Right atrium auricular region (tissue), 2 donors: ENCODE measurements around the gene ABHD10. TPM values are rescaled to one million over a fixed set of nuclear protein-coding genes. Genes with fewer than 3 reads are reported as not detected.

Experiments used
- DNase-seq: peaks from one replicate; pipeline ENCODE4 v3.0.0-alpha.2; 2019; ENCODE audit warnings: low spot score
- H3K27ac ChIP-seq, 2 donors: fragments of 200-600 bp; sonication (generic); 1 replicate in 1 of 2; 2 replicates in 1 of 2; pipeline ENCODE4 v1.5.1; 2016 to 2019
- H3K27me3 ChIP-seq, 2 donors: fragments of 200-600 bp; sonication (generic); one replicate each; pipeline versions ENCODE4 v1.5.1 to v1.6.0; 2017 to 2019
- H3K36me3 ChIP-seq: fragments of 200-600 bp; sonication (generic); one replicate; pipeline ENCODE4 v1.5.1; 2016
- H3K4me1 ChIP-seq, 2 donors: fragments of 200-600 bp; sonication (generic); one replicate each; pipeline versions ENCODE4 v1.5.1 to v1.6.0; 2017 to 2019
- H3K4me3 ChIP-seq, 2 donors: fragments of 200-600 bp; sonication (generic); 1 replicate in 1 of 2; 2 replicates in 1 of 2; pipeline ENCODE4 v1.5.1; 2017 to 2019; ENCODE audit warnings: mild to moderate bottlenecking in 1 of 2, moderate library complexity in 1 of 2
- H3K9me3 ChIP-seq, 2 donors: fragments of 200-600 bp; sonication (generic); one replicate each; pipeline ENCODE4 v1.5.1; 2019
- total RNA-seq, 2 donors: library from RNA; depleted of rRNA; stranded (reverse); fragments of >200 nt; gene quantifications; one replicate each; pipeline ENCODE4 v1.1.0, GENCODE V29; 2016
- TF ChIP-seq, protein P1 (sequence below), 2 donors: fragments of 200-600 bp; sonication (generic); IDR thresholded peaks; one replicate each; pipeline ENCODE4 v1.5.1; 2019; ENCODE audit warnings: antibody characterized with exemption in 2 of 2

ABHD10 gene
- total RNA-seq, 2 donors from 2014 or later, result 15.3 to 20.8 TPM

DNA sequence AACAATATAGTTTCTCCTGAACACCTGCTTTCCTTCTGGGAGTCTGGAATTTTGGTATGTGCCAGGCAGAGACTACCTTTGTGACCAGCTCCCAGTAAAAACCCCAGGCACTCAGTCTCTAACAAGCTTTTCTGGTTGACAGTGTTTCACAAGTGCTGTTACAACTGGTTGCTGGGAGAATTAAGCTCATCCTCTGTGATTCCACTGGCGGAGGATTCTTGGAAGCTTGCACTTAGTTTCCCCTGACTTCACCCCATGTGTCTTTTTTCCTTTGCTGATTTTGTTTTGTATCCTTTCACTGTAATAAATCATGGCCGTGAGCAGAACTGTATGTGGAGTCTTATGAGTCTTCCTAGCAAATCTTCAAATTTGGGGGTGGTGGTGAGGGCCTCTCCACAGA is 14.2 kb downstream of the ABHD10 start:
- Histone ChIP-seq H3K9me3 (no peaks in the 10 kb centered on the region), H3K27ac (no peak overlapping the region), H3K27me3 (no peaks in the 10 kb centered on the region), H3K36me3 (peaks cover 7% of the 10 kb centered on the region), H3K4me1 (no peaks in the 10 kb centered on the region), H3K4me3 (no peak overlapping the region)
- no peak for DNase-seq
- TF ChIP-seq, protein P1, sequence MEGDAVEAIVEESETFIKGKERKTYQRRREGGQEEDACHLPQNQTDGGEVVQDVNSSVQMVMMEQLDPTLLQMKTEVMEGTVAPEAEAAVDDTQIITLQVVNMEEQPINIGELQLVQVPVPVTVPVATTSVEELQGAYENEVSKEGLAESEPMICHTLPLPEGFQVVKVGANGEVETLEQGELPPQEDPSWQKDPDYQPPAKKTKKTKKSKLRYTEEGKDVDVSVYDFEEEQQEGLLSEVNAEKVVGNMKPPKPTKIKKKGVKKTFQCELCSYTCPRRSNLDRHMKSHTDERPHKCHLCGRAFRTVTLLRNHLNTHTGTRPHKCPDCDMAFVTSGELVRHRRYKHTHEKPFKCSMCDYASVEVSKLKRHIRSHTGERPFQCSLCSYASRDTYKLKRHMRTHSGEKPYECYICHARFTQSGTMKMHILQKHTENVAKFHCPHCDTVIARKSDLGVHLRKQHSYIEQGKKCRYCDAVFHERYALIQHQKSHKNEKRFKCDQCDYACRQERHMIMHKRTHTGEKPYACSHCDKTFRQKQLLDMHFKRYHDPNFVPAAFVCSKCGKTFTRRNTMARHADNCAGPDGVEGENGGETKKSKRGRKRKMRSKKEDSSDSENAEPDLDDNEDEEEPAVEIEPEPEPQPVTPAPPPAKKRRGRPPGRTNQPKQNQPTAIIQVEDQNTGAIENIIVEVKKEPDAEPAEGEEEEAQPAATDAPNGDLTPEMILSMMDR (IDR thresholded peaks at IDR 0.05), result no peak

DNA sequence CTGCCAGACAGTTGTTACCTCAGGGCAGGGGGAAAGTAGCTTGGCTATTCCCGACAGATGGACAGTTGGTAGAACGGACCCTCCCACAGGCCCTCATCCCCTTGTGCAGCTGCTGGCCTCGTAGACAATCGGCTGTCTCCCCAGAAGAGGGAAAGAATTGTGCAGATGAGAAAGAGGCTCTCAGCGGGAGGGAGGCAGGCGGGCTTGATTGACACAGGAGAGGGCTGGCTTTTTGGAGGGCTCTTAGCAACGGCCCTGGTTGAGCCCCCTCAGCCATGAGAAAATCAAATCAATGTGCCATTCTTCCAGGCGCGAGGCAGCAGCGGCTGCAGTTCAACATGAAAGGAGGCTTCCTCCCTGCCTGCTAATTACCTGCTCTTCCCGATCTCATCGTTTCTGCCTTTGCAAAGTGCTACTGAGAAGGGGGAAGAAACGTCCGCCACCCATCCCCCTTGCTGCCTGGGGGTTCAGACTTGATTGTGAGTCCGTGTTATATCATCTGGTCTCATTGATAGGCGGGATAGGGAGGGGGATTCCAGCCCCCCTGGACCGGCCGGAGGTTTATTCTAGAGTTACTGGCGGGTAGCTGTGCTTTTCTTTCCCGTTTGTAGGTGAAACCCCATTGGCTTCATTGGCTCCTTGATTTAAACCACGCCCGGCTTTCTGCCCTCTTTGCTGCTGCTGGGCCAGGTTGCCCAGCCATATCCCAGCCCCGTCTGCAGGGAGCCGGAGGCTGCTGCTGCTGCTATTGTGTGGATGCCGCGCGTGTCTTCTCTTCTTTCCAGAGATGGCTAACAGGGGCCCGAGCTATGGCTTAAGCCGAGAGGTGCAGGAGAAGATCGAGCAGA is 20.0 kb downstream of the ABHD10 start, which contains the start of gene TAGLN3:
TAGLN3 (plus strand) TSS at position 287 of the 848 bp plus-strand sequence; CDS start at position 788, 501 bp downstream.
- peaks cover 0 to 13% of the 10 kb centered on the region in 2 donors for H3K4me1 ChIP-seq
- no peaks in the 10 kb centered on the region for H3K9me3 ChIP-seq
- no peak within 1 kb of the TSS for H3K27ac ChIP-seq
- no peaks in the 10 kb centered on the region for H3K27me3 ChIP-seq
- TF ChIP-seq, protein P1 (IDR thresholded peaks at IDR 0.05), result no peak
- H3K36me3 ChIP-seq, result no peaks in the 10 kb centered on the region
- DNase-seq, result no peak
- H3K4me3 ChIP-seq, result peak within 1 kb of the TSS; percentile 18 to 44

DNA sequence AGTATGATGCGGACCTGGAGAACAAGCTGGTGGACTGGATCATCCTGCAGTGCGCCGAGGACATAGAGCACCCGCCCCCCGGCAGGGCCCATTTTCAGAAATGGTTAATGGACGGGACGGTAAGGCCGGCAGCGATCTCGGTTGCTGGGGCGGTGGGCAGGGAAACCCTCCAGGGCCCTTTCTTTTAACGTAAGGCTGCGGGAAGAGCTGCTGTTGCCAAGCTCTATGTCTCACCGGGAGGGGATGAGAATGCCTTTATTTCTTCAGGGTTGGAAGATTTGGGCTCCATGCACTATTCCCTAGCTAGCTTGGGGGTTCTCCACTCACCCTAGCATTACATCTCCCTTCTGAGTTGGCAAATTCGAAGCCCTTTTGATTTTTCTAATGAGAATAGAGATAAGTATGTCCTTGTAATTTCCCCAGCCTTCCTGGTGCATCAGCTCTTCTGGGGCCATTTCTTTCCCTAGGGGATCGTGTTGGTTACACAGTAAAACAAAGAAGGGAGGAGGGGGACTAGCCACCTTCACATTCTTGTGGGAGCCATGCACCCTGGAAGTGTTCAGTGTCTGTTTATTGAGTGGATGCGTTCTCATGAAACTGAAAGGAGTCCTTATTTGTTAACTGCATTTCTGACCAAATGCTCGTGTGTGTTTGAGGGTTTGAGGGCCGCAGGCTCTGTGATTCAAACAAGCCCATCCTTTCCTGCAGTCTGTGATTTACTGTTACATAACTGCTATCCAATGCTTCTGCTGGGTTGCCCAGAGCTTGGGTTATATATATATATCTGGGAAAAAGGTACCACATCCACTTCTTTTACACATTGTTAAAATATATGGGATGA is 20.9 kb downstream of the ABHD10 start:
- H3K9me3 ChIP-seq, result no peaks in the 10 kb centered on the region
- no peak for DNase-seq
- H3K4me3 ChIP-seq, result peak overlapping the region; percentile 18 to 44
- H3K27me3 ChIP-seq, result no peaks in the 10 kb centered on the region
- TF ChIP-seq, protein P1 (IDR thresholded peaks at IDR 0.05), result no peak
- peaks cover 0 to 13% of the 10 kb centered on the region in 2 donors for H3K4me1 ChIP-seq
- no peak overlapping the region for H3K27ac ChIP-seq
- no peaks in the 10 kb centered on the region for H3K36me3 ChIP-seq

DNA sequence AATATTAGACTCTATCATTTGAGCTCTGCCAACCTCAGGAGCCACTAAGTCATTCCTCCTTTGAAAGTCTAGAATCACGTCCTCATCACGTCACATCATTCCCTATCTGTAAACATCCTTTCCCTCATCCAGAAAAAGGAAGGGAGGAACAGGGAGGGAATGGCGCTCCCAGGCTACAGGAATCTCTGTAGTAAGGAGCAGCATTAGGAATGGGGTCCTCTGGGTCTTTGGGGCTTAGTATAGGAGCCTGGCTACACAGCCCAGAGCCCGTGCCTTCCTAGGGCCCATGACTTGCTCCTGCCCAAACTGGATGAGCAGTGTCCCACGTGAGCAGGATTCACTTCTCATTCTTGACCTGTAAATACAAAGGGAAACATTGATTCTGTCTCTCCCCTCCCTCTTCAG is 21.5 kb downstream of the ABHD10 start:
- Histone ChIP-seq H3K9me3 (no peaks in the 10 kb centered on the region), H3K27me3 (no peaks in the 10 kb centered on the region), H3K4me1 (peaks cover 0 to 13% of the 10 kb centered on the region in 2 donors), H3K27ac (no peak overlapping the region), H3K4me3 (no peak overlapping the region), H3K36me3 (no peaks in the 10 kb centered on the region)
- no peak for DNase-seq
- TF ChIP-seq, protein P1 (IDR thresholded peaks at IDR 0.05), result no peak

DNA sequence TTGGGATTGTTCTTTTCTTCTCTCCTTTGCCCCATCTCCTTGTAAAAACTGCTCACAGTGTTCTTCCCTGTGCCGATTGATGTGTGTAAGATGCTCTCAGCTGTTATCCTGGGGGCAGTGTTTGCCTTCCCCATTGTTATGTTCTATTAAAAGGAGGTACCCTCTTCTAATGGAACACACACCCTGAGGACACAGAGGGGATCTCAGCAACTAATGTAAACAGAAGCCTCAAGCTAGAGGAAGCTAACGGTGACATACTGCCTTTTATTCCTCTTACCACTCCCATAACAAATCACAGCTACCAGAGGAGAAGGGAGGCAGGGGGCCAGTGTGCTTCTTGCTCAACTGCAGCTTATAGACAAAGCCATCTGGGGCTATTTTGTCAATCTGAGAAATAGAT is 22.1 kb downstream of the ABHD10 start:
- Histone ChIP-seq H3K9me3 (no peaks in the 10 kb centered on the region), H3K4me3 (no peak overlapping the region), H3K27me3 (no peaks in the 10 kb centered on the region), H3K4me1 (peaks cover 0 to 13% of the 10 kb centered on the region in 2 donors), H3K27ac (no peak overlapping the region), H3K36me3 (no peaks in the 10 kb centered on the region)
- DNase-seq, result no peak
- TF ChIP-seq, protein P1 (IDR thresholded peaks at IDR 0.05), result no peak
